Epithelial cell of proximal tubule (primary cell): ENCODE results near the gene B3GALT5. TPM values are rescaled to one million over a fixed set of nuclear protein-coding genes. Genes with fewer than 3 reads are reported as not detected.
"Not testable (repeated sequence)": the region's sequence is repeated elsewhere in the genome, so short reads cannot be mapped to it uniquely, and the experiment has no call there.

Experiments
- DNase-seq: peaks from one replicate; pipeline ENCODE4 v3.0.0-alpha.2; 2011; ENCODE audit warnings: low read depth
- H3K4me3 ChIP-seq: 2 replicates; pipeline ENCODE4 v1.5.1; 2011; ENCODE audit warnings: low read depth, mild to moderate bottlenecking, low read length
- total RNA-seq: library from RNA; depleted of rRNA; stranded (reverse); fragments of >200 nt; gene quantifications from 2 replicates; pipeline ENCODE4 v1.2.3, GENCODE V29; 2015
- TF ChIP-seq, protein P1 (sequence below): conservative IDR thresholded peaks from 2 replicates; pipeline ENCODE4 v1.5.1; 2012; ENCODE audit warnings: low read depth, mild to moderate bottlenecking, low read length

B3GALT5 gene
- total RNA-seq, 1 donor from 2014 or later = 3.6 TPM

DNA sequence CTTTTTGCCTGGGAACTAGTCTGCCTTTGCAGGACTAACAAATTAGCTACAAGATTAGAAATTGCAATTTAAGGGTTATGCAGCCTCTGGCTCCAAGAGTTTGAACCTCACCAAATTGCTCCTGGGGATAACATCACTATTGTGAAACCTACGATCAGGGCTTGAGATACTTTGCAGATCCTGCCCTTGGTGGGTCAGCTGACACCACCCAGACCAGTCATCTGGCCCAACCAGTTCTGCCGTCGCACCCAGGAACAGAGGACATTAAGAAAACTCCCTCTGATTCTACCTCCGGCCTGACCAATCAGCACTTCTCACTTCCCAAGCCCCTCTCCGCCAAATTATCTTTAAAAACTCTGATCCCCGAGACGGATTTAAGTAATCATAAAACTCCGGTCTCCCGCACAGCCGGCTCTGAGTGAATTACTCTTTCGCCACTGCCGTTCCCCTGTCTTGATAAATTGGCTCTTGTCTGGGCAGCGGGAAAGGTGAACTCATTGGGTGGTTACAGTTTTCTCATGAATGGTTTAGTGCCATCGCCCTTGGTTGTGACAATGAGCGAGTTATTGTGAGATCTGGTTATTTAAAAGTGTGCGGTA, 32.9 kb upstream of the B3GALT5 start:
- H3K4me3 ChIP-seq = no peak overlapping the region
- no peak for DNase-seq
- TF ChIP-seq, protein P1, sequence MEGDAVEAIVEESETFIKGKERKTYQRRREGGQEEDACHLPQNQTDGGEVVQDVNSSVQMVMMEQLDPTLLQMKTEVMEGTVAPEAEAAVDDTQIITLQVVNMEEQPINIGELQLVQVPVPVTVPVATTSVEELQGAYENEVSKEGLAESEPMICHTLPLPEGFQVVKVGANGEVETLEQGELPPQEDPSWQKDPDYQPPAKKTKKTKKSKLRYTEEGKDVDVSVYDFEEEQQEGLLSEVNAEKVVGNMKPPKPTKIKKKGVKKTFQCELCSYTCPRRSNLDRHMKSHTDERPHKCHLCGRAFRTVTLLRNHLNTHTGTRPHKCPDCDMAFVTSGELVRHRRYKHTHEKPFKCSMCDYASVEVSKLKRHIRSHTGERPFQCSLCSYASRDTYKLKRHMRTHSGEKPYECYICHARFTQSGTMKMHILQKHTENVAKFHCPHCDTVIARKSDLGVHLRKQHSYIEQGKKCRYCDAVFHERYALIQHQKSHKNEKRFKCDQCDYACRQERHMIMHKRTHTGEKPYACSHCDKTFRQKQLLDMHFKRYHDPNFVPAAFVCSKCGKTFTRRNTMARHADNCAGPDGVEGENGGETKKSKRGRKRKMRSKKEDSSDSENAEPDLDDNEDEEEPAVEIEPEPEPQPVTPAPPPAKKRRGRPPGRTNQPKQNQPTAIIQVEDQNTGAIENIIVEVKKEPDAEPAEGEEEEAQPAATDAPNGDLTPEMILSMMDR = no peak

DNA sequence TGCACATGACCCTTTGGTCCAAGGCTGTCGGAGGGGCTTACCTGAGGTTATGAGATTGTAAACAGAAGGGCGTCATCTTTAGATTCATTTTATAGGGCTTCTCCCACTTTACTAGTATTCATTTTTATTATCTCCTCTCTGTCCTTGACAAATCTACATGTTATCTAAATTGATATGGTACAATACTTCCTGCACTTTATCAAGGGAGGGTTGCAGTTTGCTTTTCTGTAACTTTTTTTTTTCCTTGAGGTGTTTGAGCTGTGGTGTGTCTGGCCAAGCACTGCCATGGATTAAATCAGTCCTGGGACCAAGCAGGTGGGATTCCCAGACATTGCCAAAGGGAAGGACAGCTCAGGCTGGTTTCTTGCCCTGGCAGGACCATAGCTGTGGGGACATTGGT, 32.0 kb upstream of the B3GALT5 start:
- no peak for DNase-seq
- TF ChIP-seq, protein P1 = no peak
- H3K4me3 ChIP-seq = no peak overlapping the region

DNA sequence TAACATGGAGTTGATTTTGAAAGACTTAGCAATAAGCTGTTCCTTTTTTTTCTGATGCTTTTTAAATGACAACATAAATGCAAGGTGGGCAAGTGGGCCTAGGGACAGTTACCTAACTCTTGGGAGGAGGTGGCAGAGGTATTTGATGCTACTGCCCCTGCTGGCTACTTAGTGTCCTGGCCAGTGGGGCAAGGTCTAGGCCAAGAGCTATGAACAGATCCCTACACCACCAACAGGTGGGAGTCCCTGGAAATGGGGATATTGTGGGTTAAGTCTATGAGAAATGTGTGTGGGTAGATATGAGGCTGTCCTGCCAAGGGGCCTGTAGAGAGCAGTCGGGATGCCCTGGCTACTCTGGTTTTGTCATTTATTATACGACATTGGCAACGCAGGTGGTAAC, 31.3 kb upstream of the B3GALT5 start:
- DNase-seq = no peak
- TF ChIP-seq, protein P1 = peak; percentile 16

DNA sequence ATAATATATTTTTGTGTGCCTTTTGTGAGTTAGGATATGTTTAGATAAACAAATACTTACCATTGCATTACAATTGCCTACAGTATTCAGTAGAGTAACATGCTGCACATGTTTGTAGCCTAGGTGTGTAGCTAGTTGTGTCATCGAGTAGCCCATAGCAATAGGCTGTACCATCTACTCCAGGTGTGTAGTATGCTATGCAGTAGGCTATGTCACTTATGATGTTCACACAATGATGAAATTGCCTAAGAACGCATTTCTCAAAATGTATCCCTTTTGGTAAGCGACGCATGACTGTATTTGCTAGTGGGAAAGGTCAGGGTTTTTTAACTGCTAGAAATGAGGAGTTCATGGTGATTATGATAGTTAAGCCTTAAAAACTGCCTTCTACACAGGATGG, 30.0 kb upstream of the B3GALT5 start:
- no peak for DNase-seq
- TF ChIP-seq, protein P1 = no peak
- H3K4me3 ChIP-seq = no peak overlapping the region

More for the DNA sequence above, 31.3 kb upstream of the B3GALT5 start:
- H3K4me3 ChIP-seq = no peak overlapping the region

DNA sequence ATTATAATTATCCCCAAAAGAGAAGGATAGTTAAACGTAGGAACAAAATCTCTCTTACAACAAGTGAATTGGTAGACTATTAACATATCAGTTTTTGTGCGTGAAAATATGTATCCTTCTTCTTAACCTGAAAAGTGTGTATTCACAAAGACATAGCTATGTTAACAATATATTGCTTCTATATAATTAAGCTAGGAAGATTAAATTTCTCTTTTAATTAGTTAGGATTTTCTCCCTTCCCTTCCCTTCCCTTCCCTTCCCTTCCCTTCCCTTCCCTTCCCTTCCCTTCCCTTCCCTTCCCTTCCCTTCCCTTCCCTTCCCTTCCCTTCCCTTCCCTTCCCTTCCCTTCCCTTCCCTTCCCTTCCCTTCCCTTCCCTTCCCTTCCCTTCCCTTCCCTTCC, 29.2 kb upstream of the B3GALT5 start:
- not testable (repeated sequence) for H3K4me3 ChIP-seq

DNA sequence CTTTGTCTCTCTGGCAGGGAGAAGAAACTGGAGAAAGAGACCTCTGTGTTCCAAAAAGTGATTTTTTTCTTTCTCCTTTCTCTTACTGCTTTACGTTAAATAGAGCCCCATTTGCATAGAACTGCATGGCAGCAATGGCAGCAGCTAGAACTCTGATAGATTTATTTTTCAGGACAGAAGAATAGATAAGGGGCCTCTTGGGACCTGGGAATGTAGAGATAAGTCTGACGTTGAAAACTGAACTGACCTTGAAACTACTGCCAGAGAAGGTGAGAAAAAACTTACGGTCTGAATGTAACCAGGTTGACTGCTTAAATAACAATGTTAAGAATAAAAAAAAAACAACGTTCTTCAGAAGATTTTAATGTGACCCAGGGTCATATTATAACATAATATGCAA, 25.4 kb upstream of the B3GALT5 start:
- TF ChIP-seq, protein P1 = no peak
- no peak overlapping the region for H3K4me3 ChIP-seq
- no peak for DNase-seq

More for the DNA sequence above, 29.2 kb upstream of the B3GALT5 start:
- not testable (repeated sequence) for DNase-seq

DNA sequence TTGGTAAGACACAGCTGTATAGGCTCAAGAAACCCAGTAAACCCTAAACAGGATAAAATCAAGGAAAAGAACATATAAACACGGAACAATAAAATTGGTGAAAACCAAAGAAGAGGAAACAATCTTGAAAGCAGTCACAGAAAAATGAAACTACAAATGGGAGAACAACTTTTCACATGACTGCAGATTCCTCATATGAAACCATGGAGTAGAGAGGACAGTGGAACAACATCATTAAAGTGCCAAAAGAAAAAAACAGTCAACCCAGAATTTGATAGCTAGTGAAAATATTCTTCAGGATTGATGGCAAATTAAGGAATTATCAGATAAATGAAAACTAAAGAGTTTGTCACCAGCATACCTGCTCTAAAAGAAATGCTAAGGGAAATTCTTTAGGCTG, 23.9 kb upstream of the B3GALT5 start:
- no peak overlapping the region for H3K4me3 ChIP-seq
- TF ChIP-seq, protein P1 = no peak
- no peak for DNase-seq

DNA sequence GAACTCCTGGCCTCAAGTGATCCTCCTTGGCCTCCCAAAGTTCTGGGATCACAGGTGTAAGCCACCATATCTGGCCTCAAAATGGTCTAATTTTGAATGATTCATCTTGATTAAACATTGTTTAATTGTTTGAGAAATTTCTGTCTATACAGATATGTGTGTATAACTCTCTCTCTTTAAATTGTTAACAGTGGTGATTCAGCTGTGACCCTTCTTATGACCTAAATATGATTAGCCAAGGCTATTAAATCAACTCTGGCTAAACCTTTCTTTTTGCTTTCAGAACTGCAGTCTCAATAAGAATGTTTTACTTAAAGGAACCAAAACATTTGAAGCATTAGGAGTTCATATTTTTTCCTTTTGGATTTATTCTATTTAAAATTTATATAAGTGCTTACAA, 19.2 kb upstream of the B3GALT5 start:
- no peak for DNase-seq
- TF ChIP-seq, protein P1 = no peak
- H3K4me3 ChIP-seq = no peak overlapping the region
